HG02610 (cell line): ENCODE results near the gene TMEM14A.
"Not testable (repeated sequence)": the region's sequence is repeated elsewhere in the genome, so short reads cannot be mapped to it uniquely, and the experiment has no call there.

Source experiments
- ATAC-seq: cut with Tn5 transposase; IDR thresholded peaks from one replicate; pipeline ENCODE4 v1.9.1; 2021; ENCODE audit warnings: mild to moderate bottlenecking, moderate library complexity; ENCODE audit not compliant: unreplicated experiment

TMEM14A gene

GRCh38 chr6:52693773-52694172 is 22.9 kb downstream of the TMEM14A start:
- no peak for ATAC-seq

- ATAC-seq: no peak
Measured at GRCh38 chr6:52694404-52694803, 23.5 kb downstream of the TMEM14A start.

- no peak for ATAC-seq
Measured at GRCh38 chr6:52696418-52696817, 25.5 kb downstream of the TMEM14A start.

GRCh38 chr6:52697903-52698302 is 27.0 kb downstream of the TMEM14A start:
- no peak for ATAC-seq

GRCh38 chr6:52704060-52704459 is 33.1 kb downstream of the TMEM14A start:
- ATAC-seq: no peak

GRCh38 chr6:52704781-52705502 is 34.0 kb downstream of the TMEM14A start:
- ATAC-seq: not testable (repeated sequence)

GRCh38 chr6:52706001-52706400 is 35.1 kb downstream of the TMEM14A start:
- no peak for ATAC-seq

- no peak for ATAC-seq
Measured at GRCh38 chr6:52707963-52708680, 37.2 kb downstream of the TMEM14A start.

- ATAC-seq: no peak
Measured at GRCh38 chr6:52712136-52712535, 41.2 kb downstream of the TMEM14A start.

GRCh38 chr6:52714761-52715160 is 43.8 kb downstream of the TMEM14A start:
- not testable (repeated sequence) for ATAC-seq

- no peak for ATAC-seq
Measured at GRCh38 chr6:52718550-52718949, 47.6 kb downstream of the TMEM14A start.

- no peak for ATAC-seq
Measured at GRCh38 chr6:52720321-52720720, 49.4 kb downstream of the TMEM14A start.

GRCh38 chr6:52724042-52724405 is 53.1 kb downstream of the TMEM14A start:
- peak; percentile 6 for ATAC-seq

- peak; percentile 97 for ATAC-seq
Measured at GRCh38 chr6:52724406-52725121, 53.7 kb downstream of the TMEM14A start.

- ATAC-seq: no peak
Measured at GRCh38 chr6:52725143-52725534, 54.2 kb downstream of the TMEM14A start.

- ATAC-seq: no peak
Measured at GRCh38 chr6:52725535-52726192, 54.8 kb downstream of the TMEM14A start.

- no peak for ATAC-seq
Measured at GRCh38 chr6:52726193-52726542, 55.3 kb downstream of the TMEM14A start.

GRCh38 chr6:52726741-52727535 is 56.0 kb downstream of the TMEM14A start:
- ATAC-seq: no peak

GRCh38 chr6:52727908-52728307 is 57.0 kb downstream of the TMEM14A start:
- no peak for ATAC-seq

GRCh38 chr6:52728394-52728793 is 57.5 kb downstream of the TMEM14A start:
- ATAC-seq: no peak

- ATAC-seq: no peak
Measured at GRCh38 chr6:52729576-52729975, 58.7 kb downstream of the TMEM14A start.
